Measurements from ENCODE around the gene ANXA2R. TPM values are rescaled to one million over a fixed set of nuclear protein-coding genes. Genes with fewer than 3 reads are reported as not detected.
A peak's percentile ranks its signal among the peaks of the same experiment; 100 is the strongest.

The ANXA2R gene
- total and polyA plus RNA-seq, 9 of the 15 experiments (the other 6 are each of a cell fraction or from before 2014, with no cell fraction given) = 2.1 to 4.8 (median 3.4) TPM

DNA sequence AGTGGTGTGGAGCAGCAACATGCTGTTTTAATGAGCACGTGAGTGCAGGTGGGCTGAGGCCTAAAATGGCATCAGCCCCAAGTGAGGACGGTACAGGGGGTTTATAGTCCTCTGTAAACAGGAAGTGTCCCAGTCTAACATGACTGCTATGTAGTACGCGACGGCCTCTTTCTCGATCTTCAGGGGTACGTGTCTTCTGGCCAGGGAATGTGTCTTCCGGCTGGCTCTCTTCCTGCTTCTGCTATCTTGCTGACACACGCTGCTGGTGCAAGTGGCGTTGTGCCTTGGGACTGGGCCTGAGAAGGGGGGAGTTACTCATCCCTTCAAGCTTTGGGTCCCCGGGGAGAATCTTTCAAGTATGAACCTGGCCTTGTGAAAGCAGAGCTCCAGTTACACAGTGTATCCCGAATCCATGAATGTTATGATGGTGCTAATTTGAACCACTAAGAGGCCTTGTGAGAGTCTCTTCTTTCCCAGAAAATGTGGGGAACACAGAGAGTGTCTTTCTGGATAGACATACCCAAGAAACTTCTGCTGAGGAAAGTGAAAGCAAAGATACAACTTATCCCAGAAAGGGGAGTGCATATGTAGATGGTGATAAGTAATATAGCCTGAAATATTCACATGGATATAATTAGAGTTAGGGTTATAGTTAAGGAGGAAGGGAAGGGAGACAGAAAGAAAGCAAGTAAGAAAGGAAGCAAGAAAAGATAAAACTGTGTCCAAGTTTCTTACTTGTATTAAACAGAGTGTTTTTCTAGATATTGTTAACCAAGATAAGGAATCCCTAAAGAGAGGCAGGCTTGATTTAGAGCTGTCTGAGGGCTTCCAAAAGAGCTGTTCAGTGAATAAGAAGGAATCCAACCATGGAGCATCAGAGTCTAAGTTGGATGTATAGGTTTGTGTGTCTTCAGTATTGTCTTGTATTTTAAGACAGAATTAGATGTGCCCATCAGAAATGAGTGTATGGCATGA, 35.5 kb upstream of the ANXA2R start (continued):
- TF ChIP-seq, protein P1, sequence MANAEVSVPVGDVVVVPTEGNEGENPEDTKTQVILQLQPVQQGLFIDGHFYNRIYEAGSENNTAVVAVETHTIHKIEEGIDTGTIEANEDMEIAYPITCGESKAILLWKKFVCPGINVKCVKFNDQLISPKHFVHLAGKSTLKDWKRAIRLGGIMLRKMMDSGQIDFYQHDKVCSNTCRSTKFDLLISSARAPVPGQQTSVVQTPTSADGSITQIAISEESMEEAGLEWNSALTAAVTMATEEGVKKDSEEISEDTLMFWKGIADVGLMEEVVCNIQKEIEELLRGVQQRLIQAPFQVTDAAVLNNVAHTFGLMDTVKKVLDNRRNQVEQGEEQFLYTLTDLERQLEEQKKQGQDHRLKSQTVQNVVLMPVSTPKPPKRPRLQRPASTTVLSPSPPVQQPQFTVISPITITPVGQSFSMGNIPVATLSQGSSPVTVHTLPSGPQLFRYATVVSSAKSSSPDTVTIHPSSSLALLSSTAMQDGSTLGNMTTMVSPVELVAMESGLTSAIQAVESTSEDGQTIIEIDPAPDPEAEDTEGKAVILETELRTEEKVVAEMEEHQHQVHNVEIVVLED (CRISPR knock-in tag; IDR thresholded peaks at IDR 0.05) = no peak
- no peak for TF ChIP-seq SAFB (IDR thresholded peaks at IDR 0.05; ENCODE audit: borderline replicate concordance, low read depth, low read length)
- peak; percentile 18; the same call in 1 of the 2 replicates for TF ChIP-seq FOXM1 (IDR thresholded peaks at IDR 0.05; ENCODE audit: low read depth)
- TF ChIP-seq FOXM1 (CRISPR knock-in tag; IDR thresholded peaks at IDR 0.05; ENCODE audit: low read depth) = no peak
- peak; percentile 51; the same call in 1 of the 2 replicates for TF ChIP-seq BRD4 (IDR thresholded peaks at IDR 0.05)
- TF ChIP-seq HMGN3 (IDR thresholded peaks at IDR 0.05; ENCODE audit: borderline replicate concordance, extremely low read depth, insufficient read length, low read depth, low read length) = no peak
- no peak for TF ChIP-seq NFIX (CRISPR knock-in tag; IDR thresholded peaks at IDR 0.05; ENCODE audit: low read depth)
- TF ChIP-seq HDAC6 (IDR thresholded peaks at IDR 0.05; ENCODE audit: low read depth, low read length) = no peak
- TF ChIP-seq, protein P2, sequence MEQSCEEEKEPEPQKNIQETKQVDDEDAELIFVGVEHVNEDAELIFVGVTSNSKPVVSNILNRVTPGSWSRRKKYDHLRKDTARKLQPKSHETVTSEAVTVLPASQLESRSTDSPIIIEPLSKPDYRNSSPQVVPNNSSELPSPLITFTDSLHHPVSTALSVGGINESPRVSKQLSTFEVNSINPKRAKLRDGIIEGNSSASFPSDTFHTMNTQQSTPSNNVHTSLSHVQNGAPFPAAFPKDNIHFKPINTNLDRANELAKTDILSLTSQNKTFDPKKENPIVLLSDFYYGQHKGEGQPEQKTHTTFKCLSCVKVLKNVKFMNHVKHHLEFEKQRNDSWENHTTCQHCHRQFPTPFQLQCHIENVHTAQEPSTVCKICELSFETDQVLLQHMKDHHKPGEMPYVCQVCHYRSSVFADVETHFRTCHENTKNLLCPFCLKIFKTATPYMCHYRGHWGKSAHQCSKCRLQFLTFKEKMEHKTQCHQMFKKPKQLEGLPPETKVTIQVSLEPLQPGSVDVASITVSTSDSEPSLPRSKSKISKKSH (CRISPR knock-in tag; IDR thresholded peaks at IDR 0.05) = no peak
- TF ChIP-seq MEIS2 (IDR thresholded peaks at IDR 0.05; ENCODE audit: partially characterized antibody) = peak; percentile 87
- TF ChIP-seq HOXB6 (CRISPR knock-in tag; IDR thresholded peaks at IDR 0.05; ENCODE audit: borderline replicate concordance) = no peak
- TF ChIP-seq, protein P3, sequence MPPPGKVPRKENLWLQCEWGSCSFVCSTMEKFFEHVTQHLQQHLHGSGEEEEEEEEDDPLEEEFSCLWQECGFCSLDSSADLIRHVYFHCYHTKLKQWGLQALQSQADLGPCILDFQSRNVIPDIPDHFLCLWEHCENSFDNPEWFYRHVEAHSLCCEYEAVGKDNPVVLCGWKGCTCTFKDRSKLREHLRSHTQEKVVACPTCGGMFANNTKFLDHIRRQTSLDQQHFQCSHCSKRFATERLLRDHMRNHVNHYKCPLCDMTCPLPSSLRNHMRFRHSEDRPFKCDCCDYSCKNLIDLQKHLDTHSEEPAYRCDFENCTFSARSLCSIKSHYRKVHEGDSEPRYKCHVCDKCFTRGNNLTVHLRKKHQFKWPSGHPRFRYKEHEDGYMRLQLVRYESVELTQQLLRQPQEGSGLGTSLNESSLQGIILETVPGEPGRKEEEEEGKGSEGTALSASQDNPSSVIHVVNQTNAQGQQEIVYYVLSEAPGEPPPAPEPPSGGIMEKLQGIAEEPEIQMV (tag; conservative IDR thresholded peaks at IDR 0.05; ENCODE audit: low read depth) = peak; percentile 44; the same call in 1 of the 2 replicates
- TF ChIP-seq SRSF3 (IDR thresholded peaks at IDR 0.05; ENCODE audit: insufficient read depth, low read length) = no peak
- TF ChIP-seq RBM14 (IDR thresholded peaks at IDR 0.05; ENCODE audit: borderline replicate concordance, insufficient read depth, low read depth, low read length) = no peak
- 0 out of 2 replicates have a peak, but pooled peaks have one; percentile 67 for TF ChIP-seq MECOM (CRISPR knock-in tag; IDR thresholded peaks at IDR 0.05)
- TF ChIP-seq ZNF668 (CRISPR knock-in tag; IDR thresholded peaks at IDR 0.05) = 0 out of 2 replicates have a peak, but pooled peaks have one; percentile 66
- no peak for TF ChIP-seq ZNF253 (CRISPR knock-in tag; conservative IDR thresholded peaks at IDR 0.05)
- no peak for TF ChIP-seq SMAD1 (IDR thresholded peaks at IDR 0.05; ENCODE audit: low read depth, low read length, partially characterized antibody)

All from K562 (cell line).